Measurements from ENCODE around the gene CD19.
A peak's percentile ranks its signal among the peaks of the same experiment; 100 is the strongest.
"Not testable (repeated sequence)": the region's sequence is repeated elsewhere in the genome, so short reads cannot be mapped to it uniquely, and the experiment has no call there.

Gene CD19

DNA sequence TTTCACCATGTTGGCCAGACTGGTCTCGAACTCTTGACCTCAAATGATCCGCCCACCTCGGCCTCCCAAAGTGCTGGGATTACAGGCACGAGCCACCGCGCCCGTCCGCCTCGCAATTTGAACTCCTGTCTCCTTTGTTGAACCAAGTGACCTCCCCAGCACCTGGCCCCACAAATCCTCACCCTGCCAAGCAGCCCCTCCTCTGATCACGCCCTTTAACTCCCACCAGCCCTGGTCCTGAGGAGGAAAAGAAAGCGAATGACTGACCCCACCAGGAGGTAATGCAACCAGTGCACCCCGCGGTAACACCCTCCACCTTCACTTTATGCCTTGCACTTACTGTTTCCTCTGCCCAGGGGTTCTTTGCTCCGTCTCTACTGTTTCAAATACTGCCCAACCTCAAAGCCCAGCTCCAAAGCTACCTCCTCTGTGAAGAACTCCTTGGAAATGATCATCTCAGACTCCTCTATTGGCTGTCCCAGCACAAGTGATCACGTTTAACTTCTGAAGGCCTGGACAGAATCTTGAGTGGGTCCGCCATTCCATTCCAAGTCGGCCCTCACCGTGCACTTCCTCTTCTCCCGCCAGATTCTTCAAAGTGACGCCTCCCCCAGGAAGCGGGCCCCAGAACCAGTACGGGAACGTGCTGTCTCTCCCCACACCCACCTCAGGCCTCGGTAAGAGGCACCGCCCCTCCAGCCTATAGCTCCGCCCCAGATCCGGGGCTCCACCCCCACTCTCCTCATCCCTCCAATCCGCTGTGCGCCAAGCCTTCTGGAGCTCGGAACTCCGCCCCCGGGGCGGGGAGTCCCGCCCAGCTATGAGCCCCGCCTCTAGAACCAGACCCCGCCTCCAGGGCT is 4.4 kb downstream of the CD19 start:
- peak; percentile 77 to 85 for DNase-seq (ENCODE audit: low read depth in 2 of 2)

DNA sequence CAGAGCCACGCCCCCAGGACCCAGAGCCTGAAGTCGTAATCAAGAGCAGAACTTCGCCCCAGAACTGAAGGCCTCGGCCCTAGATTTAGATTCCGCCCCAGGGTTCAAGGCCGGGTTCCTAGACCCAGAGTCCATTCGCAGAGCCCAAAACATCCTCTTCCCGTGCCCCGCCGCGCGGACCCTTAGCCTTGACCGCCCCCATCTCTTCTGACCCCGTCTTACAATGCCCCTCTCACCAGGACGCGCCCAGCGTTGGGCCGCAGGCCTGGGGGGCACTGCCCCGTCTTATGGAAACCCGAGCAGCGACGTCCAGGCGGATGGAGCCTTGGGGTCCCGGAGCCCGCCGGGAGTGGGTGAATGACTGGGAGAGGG is 5.0 kb downstream of the CD19 start:
- DNase-seq (ENCODE audit: low read depth in 2 of 2): no peak

DNA sequence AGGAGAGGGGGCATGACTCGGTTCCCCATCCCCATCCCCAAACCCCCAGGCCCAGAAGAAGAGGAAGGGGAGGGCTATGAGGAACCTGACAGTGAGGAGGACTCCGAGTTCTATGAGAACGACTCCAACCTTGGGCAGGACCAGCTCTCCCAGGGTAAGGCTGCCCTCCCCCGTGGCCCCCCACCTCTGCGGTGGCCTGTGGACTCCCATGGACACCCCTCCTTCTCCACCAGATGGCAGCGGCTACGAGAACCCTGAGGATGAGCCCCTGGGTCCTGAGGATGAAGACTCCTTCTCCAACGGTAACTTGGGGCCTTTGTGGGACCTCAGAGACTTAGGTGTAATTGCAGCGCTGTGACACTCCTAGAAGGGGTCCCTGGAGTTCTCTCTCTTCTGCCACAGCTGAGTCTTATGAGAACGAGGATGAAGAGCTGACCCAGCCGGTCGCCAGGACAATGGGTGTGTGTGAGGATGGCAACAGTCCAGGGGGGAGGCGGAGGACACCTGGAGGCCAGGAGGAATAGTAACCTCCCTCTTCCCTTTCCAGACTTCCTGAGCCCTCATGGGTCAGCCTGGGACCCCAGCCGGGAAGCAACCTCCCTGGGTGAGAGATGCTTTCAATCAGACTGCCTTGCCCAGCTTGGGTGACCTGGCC is 5.6 kb downstream of the CD19 start:
- DNase-seq (ENCODE audit: low read depth in 2 of 2): no peak

DNA sequence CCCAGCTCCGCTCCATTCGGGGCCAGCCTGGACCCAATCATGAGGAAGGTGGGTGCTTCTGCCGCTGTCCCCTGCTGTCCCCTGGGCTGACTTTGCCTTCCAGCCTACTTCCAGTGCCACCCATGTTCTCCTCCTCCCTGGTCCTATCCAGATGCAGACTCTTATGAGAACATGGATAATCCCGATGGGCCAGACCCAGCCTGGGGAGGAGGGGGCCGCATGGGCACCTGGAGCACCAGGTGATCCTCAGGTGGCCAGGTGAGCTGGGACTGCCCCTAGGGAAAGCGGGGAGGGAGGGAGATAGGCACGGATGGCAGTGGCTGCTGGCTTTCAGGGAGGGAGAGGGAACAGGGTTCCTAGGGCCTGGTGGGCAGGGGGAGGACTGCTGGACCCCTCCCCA is 7.0 kb downstream of the CD19 start:
- DNase-seq (ENCODE audit: low read depth in 2 of 2): no peak

DNA sequence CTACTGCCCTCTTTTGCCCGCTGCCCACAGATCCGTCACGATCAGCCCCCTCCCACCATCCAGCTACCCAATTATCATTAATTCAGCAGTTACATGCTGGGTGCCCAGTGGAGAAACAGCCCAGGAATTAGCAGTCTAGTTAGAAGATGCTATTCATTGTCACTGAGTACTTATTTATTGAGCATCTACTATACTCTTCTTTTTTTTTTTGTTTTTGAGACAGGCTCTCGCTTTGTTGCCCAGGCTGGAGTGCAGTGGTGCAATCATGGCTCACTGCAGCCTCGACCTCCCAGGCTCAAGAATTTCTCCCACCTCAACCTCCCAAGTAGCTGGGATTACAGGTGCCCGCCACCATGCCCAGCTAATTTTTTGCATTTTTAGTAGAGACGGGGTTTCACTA is 8.1 kb downstream of the CD19 start:
- not testable (repeated sequence) for DNase-seq (ENCODE audit: low read depth in 2 of 2)

DNA sequence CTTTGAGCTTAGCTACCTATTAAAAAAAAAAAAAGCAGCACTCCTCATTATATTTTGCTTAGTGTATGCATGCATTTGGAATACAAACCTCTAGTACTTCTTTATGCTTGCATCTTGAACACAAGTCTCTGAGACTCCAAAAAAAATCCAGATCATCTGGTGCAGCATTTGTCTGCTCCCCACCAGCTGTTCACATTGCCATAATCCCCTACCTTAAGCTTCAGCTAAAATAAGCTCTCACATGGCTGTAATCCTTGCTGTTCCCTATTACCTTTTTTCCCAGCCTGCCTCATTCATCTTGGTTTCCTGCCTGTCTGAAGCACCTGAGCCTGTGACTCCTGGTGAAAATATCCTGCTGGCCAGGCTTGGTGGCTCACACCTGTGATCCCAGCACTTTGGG is 11.5 kb downstream of the CD19 start:
- DNase-seq (ENCODE audit: low read depth in 2 of 2): no peak

DNA sequence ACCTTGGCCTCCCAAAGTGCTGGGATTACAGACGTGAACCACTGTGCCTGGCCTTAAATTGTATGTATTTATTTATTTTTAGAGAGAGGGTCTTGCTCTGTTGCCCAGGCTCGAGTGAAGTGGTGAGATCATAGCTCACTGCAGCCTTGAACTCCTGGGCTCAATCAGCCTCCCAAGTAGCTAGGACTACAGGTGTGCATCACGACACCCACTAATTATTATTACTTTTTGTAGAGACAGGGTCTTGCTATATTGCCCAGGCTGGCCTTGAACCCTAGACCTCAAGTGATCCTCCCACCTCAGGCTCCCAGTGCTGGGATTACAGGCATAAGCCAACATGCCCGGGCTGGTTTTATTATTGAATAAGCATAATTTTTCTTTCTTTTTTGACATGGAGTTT is 14.9 kb downstream of the CD19 start:
- no peak for DNase-seq (ENCODE audit: low read depth in 2 of 2)

DNA sequence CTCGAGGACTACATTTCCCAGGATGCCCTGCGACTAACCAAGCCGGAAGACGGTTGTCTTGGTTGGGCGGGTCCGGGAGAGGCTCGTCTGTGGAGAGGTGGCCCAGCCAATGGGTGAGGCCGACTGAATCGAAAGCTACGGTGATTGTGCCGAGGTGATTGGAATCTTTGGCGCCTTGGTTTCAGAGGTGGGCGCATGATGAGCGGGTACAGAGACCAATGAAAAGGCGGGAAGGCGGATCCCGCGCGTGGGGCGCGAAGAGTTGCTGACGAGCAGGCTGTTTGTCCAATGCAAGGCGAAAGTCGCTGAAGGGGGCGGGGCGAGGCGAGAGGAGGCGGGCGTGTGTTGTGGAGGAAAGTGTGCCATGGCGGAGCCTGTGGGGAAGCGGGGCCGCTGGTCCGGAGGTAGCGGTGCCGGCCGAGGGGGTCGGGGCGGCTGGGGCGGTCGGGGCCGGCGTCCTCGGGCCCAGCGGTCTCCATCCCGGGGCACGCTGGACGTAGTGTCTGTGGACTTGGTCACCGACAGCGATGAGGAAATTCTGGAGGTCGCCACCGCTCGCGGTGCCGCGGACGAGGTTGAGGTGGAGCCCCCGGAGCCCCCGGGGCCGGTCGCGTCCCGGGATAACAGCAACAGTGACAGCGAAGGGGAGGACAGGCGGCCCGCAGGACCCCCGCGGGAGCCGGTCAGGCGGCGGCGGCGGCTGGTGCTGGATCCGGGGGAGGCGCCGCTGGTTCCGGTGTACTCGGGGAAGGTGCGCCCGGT is 19.1 kb downstream of the CD19 start, which contains the start of gene NFATC2IP:
Gene NFATC2IP, plus strand, starts transcription at position 290 of the 762 bp plus-strand sequence. Its CDS starts 75 bp downstream, at position 365.
- peak; percentile 99 for DNase-seq (ENCODE audit: low read depth in 2 of 2)

DNA sequence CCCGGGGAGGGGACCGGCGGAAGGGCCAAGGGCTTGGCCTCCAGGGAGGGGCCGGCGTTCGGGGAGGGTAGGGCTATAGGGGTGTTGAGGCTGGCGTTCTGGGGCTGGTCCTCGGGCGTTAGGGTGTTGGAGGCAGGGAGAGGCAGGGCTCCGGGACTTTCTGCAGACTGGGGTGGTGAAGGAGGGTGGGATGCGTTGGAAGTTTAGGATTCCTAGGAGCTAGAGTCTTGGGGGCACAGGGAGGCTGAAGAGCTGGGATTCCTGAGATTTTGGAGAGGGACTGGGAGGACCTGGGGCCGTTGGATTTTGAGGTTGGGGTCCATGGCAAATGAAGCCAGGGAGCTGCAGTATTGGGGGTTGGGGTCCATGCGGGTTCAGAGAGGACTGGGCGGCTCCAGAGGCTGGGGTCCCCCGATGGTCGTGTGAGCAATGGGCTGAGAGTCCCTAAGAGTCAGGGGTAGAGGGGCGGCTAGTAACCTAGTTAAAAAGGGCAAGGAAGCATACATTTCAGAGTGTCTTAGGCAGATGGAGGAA is 19.7 kb downstream of the CD19 start:
- DNase-seq (ENCODE audit: low read depth in 2 of 2): peak in 1 of 2 experiments; percentile 28

DNA sequence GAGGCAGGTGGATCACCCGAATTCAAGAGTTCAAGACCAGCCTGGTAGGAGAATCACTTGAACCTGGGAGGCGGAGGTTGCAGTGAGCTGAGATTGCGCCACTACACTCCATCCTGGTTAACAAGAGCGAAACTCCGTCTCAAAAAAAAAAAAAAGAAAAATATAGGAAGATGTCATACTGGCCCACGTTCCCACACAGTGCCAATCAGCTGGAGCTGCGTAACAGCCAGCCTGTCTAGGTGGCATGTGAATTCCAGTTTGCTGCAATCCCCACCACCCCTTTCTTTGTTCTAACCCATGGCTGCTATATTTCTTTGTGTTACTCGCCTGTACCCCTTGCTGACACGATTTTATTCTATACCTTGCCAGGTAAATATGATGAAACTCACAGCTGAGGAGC is 26.4 kb downstream of the CD19 start:
- no peak for DNase-seq (ENCODE audit: low read depth in 2 of 2)

DNA sequence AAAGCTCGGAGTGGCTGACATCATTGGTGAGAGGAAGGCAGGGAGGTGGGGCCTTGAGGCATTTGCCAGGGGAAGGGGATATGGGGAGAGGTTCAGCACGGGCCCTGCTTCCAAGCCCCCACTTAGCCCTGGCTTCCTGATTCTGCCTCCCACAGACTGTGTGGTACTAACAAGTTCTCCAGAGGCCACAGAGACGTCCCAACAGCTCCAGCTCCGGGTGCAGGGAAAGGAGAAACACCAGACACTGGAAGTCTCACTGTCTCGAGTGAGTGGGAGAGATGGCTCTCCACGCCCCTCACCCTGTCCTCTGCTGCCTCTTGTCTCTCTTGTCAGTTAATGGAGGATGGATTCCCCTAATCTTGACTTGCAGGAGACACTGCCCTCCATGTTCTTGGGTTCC is 27.1 kb downstream of the CD19 start:
- no peak for DNase-seq (ENCODE audit: low read depth in 2 of 2)

DNA sequence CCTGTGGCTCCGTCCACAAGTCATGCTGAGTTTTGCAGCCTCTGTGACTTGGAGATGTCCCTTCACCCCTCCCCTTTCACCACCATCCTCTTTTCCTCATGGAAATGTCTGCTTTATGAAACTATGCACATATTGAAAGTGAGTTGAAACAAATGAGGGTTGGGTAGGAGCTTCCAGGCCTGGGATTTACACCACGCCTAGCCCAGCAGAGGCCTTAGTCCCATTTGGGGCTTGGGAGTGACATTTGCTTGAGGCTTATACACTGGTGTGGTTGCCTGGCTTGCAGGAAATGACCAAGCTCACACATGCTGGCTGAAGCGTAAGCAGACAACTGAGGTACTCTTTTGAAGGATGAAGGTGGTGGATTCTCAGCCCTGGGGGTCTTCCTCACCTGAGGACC is 32.3 kb downstream of the CD19 start:
- DNase-seq (ENCODE audit: low read depth in 2 of 2): no peak

DNA sequence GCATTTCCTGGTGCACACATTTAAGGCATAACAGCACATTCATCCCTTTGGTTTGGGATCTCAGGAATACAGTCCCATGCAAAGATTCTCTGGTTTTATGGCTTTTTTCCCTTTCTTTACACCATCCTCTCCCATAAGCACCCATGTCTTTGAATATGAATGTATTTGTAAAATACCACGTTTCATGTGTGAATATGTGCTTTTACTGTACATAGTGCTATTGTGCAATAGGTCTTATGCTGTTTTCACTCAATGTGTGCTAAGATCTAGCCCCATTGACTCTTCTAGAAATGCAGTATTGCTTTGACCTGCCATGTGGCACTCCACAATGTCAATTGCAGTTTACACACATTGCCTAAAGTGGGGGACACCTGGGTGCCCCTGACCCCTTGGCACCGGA is 32.7 kb downstream of the CD19 start:
- no peak for DNase-seq (ENCODE audit: low read depth in 2 of 2)

DNA sequence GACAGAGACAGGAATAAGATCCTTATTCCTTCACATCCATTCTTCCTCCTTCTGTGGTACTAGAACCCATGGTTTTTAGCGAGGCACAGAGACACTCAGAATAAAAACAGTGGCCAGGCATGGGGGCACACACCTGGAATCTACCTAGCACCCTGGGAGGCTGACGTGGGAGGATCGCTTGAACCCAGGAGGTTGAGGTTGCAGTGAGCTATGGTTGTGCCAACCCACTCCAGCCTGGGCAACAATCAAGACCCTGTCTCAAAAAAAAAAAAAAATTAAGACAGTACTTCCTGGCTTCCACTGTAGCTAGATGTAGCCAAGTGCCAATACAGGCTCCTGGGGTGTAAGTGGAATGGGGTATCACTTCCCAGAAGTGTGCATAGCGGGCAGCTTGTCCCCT is 35.4 kb downstream of the CD19 start:
- no peak for DNase-seq (ENCODE audit: low read depth in 2 of 2)

DNA sequence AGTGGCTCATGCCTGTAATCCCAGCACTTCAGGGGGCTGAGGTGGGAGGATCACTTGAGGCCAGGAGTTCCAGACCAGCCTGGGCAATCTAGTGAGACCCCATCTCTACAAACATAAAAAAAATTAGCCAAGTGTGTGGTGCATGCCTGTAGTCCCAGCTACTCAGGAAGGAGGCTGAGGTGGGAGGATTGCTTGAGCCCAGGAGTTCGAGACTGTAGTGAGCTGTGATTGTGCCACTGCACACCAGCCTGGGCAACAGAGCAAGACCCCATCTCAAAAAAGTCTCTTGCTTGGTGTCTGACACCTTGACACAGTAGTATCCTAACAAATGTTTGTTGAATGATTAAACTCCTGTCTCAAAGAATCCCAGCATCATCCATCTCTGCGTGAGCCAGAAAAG is 37.9 kb downstream of the CD19 start:
- not testable (repeated sequence) for DNase-seq (ENCODE audit: low read depth in 2 of 2)

DNA sequence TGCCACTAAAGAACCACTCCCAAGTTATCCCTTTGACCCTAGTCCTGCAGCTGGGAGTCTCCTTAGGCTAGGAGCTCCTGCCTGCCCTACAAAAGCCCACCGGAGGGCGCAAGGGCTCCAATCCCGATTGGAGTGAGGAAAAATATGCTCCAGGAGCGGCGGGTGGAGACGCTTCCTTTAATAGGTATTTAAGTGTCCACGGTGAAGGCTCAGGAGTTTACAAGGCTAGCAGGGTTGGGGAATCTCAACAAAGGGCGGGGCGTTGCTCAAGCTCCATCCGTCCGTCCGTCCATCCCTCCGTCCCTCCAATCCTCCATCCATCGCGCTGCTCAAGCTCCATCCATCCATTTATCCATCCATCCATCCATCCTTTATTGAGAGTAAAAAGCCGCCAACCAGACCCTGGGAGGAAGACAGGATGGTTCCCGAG is 42.3 kb downstream of the CD19 start:
- DNase-seq (ENCODE audit: low read depth in 2 of 2): no peak

DNA sequence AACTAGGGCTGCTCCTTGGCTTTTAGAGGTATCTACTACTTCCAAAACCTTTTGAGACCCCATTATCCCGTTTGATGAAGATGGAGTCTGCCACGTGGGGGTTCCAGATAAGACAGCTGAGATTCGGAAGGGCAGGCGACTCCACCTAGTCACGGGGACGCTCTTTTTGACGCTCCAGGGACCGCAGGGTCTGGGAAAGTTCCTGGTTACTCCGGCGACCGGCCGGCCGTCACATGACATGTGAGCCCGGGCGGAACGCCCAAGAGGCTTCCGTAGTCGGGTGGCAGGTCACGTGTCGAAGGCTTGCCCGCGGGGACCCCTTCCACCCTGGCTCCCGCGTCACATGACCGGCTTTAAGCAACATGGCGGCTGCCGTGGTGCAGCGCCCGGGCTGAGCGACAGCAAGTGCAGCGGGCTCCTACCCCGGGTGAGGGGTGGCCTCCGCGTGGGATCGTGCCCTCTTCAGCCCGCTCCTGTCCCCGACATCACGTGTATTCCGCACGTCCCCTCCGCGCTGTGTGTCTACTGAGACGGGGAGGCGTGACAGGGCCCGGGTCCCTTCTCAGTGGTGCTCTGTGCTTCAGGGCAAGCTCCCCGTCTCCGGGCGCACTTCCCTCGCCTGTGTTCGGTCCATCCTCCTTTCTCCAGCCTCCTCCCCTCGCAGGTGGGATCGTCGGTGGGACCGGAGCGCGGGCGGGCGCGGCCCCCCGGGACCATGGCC is 42.8 kb downstream of the CD19 start, which contains the start of gene SPNS1:
Gene SPNS1, plus strand, starts transcription at position 342 of the 721 bp plus-strand sequence. Its CDS starts 374 bp downstream, at position 716.
- peak; percentile 85 to 92 for DNase-seq (ENCODE audit: low read depth in 2 of 2)

DNA sequence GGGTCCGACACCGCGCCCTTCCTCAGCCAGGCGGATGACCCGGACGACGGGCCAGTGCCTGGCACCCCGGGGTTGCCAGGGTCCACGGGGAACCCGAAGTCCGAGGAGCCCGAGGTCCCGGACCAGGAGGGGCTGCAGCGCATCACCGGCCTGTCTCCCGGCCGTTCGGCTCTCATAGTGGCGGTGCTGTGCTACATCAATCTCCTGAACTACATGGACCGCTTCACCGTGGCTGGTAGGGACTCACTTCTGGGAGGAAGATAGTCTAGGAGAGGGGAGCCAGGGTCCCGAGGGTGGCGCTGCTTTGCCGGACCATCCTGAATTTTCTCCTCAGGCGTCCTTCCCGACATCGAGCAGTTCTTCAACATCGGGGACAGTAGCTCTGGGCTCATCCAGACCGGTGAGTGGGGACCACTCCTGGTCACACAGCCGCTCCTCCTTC is 43.4 kb downstream of the CD19 start:
- no peak for DNase-seq (ENCODE audit: low read depth in 2 of 2)

DNA sequence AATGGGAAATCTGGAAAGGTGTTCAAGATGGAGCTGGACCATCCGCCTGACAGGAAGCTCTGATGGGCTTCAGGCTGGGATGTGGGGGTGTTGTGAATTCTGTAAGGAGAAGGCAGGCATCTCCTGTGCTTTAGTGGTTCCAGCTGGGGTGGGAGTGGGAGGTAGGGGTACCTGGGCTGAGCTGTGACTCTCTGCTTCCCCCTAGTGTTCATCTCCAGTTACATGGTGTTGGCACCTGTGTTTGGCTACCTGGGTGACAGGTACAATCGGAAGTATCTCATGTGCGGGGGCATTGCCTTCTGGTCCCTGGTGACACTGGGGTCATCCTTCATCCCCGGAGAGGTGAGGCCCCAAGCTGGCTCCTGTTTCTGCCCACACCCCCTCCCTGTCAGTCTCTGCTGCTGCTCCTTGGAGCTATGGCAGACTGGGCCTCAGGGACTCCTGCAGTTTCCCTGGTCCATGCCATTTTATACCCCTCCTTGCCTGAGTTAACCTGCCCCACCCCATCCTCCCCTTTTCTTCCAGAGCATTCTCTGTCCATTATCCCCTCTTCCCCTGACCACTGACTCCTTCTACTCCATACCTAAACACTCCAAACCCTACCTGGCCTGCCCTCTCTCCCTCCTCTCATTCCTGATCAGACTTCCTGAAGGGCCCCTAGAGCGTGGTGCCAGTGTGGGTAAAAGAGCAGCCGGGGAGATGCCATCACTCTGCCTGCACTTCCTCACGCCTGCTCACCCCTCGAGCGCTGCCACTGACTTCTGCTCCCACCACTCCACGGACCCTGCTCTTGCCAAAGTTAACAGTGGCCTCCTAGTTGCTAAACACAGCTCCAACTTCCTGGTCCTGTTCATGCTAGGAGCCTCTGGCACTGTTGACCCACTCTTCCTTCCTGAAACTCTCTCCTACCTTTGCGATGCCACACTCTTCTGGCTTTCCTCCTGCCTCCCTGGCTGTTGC is 46.2 kb downstream of the CD19 start:
- DNase-seq (ENCODE audit: low read depth in 2 of 2): no peak

DNA sequence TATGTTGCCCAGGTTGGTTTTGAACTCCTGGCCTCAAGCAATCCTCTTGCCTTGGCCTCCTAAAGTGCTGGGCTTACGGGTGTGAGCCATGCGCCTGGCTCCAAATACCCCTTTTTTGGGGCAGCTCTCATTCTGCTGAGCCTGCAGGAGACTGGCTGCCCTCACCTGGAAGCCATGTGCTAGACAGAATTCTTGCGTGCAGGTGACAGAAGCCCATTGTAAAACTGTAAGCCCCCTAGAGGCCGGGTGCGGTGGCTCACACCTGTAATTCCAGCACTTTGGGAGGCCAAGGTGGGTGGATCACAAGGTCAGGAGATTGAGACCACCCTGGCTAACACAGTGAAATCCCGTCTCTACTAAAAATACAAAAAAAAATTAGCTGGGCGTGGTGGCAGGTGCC is 48.6 kb downstream of the CD19 start:
- DNase-seq (ENCODE audit: low read depth in 2 of 2): not testable (repeated sequence)
